SU-DHL-6 (cell line): ENCODE data around the gene HM13.

Experiments
- H2AFZ ChIP-seq: fragments of 200-600 bp; sonication (generic); 2 replicates; pipeline ENCODE4 v1.6.1; 2014; ENCODE audit warnings: low read depth, mild to moderate bottlenecking, moderate library complexity, mixed read lengths, antibody characterized with exemption, low read length; ENCODE audit not compliant: severe bottlenecking
- H3F3A ChIP-seq: fragments of 200-600 bp; shearing (Covaris generic); 2 replicates; pipeline ENCODE4 v1.6.0; 2016; ENCODE audit warnings: antibody characterized with exemption, mild to moderate bottlenecking; ENCODE audit not compliant: insufficient read depth
- H3K27ac ChIP-seq: fragments of 200-600 bp; sonication (generic); 2 replicates; pipeline ENCODE4 v1.5.1; 2016; ENCODE audit warnings: low read depth, mild to moderate bottlenecking, low read length, moderate library complexity, mixed read lengths
- H3K27me3 ChIP-seq: fragments of 200-600 bp; sonication (generic), shearing (Covaris generic); 2 replicates; pipeline ENCODE4 v1.6.0; 2014; ENCODE audit warnings: mild to moderate bottlenecking, low read length
- H3K36me3 ChIP-seq: fragments of 200-600 bp; sonication (generic); 2 replicates; pipeline ENCODE4 v1.6.1; 2014; ENCODE audit warnings: mild to moderate bottlenecking, low read length, mixed read lengths
- H3K4me2 ChIP-seq: fragments of 300-600, 200-600 bp; shearing (Covaris generic), sonication (generic); 2 replicates; pipeline ENCODE4 v1.6.0; 2014; ENCODE audit warnings: low read length, low read depth, mild to moderate bottlenecking; ENCODE audit not compliant: poor library complexity, severe bottlenecking
- H3K4me3 ChIP-seq: fragments of 200-600 bp; sonication (generic); 2 replicates; pipeline ENCODE4 v1.5.1; 2014; ENCODE audit warnings: antibody characterized with exemption, low read length, mild to moderate bottlenecking, mixed read lengths; ENCODE audit not compliant: insufficient read depth, poor library complexity, severe bottlenecking
- H3K79me2 ChIP-seq: fragments of 200-600 bp; sonication (generic); 2 replicates; pipeline ENCODE4 v1.6.1; 2014; ENCODE audit warnings: mild to moderate bottlenecking, low read length, moderate library complexity; ENCODE audit not compliant: insufficient read depth
- H3K9ac ChIP-seq: fragments of 200-600 bp; sonication (generic); 2 replicates; pipeline ENCODE4 v1.7.0; 2014; ENCODE audit warnings: mild to moderate bottlenecking, low read length
- H3K9me2 ChIP-seq: fragments of 200-600 bp; sonication (generic); replicated peaks from 2 replicates; pipeline ENCODE4 v1.6.1; 2014; ENCODE audit warnings: low read length; ENCODE audit not compliant: insufficient read depth
- H3K9me3 ChIP-seq: fragments of 200-600 bp; sonication (generic); 2 replicates; pipeline ENCODE4 v1.6.1; 2014; ENCODE audit warnings: low read length, mixed read lengths; ENCODE audit not compliant: insufficient read depth
- H4K20me1 ChIP-seq: fragments of 200-600 bp; sonication (generic); 2 replicates; pipeline ENCODE4 v1.6.1; 2014; ENCODE audit warnings: low read depth, mild to moderate bottlenecking, antibody characterized with exemption, low read length, moderate library complexity, mixed read lengths
- EZH2phosphoT487 ChIP-seq: fragments of 200-600 bp; sonication (generic), shearing (Covaris generic); conservative IDR thresholded peaks from 2 replicates; pipeline ENCODE4 v1.6.1; 2018; ENCODE audit warnings: mild to moderate bottlenecking, antibody characterized with exemption, low read length, moderate library complexity, mixed read lengths
- TF ChIP-seq, protein P1 (sequence below): fragments of 200-600 bp; sonication (generic); IDR thresholded peaks from one replicate; pipeline ENCODE4 v1.5.1; 2017; ENCODE audit warnings: antibody characterized with exemption, mild to moderate bottlenecking, low read length, moderate library complexity; ENCODE audit not compliant: insufficient read depth, poor library complexity, severe bottlenecking

Gene HM13

GRCh38 chr20:31597481-31597855 lies 83.2 kb downstream of the HM13 start:
- H3K9me2 ChIP-seq = no peaks in the 10 kb centered on the region
- no peaks in the 10 kb centered on the region for H3K9me3 ChIP-seq
- no peaks in the 10 kb centered on the region for H3K79me2 ChIP-seq
- H2AFZ ChIP-seq = no peak overlapping the region
- 0 out of 2 replicates have a peak, but pooled peaks cover 2% of the 10 kb centered on the region for H3F3A ChIP-seq
- H3K27ac ChIP-seq = no peak overlapping the region
- no peak overlapping the region for H3K4me3 ChIP-seq
- no peaks in the 10 kb centered on the region for H3K36me3 ChIP-seq
- H3K4me2 ChIP-seq = no peak overlapping the region
- H3K9ac ChIP-seq = no peak overlapping the region
- H3K27me3 ChIP-seq = no peaks in the 10 kb centered on the region
- no peak for TF ChIP-seq EZH2phosphoT487
- TF ChIP-seq, protein P1, sequence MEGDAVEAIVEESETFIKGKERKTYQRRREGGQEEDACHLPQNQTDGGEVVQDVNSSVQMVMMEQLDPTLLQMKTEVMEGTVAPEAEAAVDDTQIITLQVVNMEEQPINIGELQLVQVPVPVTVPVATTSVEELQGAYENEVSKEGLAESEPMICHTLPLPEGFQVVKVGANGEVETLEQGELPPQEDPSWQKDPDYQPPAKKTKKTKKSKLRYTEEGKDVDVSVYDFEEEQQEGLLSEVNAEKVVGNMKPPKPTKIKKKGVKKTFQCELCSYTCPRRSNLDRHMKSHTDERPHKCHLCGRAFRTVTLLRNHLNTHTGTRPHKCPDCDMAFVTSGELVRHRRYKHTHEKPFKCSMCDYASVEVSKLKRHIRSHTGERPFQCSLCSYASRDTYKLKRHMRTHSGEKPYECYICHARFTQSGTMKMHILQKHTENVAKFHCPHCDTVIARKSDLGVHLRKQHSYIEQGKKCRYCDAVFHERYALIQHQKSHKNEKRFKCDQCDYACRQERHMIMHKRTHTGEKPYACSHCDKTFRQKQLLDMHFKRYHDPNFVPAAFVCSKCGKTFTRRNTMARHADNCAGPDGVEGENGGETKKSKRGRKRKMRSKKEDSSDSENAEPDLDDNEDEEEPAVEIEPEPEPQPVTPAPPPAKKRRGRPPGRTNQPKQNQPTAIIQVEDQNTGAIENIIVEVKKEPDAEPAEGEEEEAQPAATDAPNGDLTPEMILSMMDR = no peak
- no peaks in the 10 kb centered on the region for H4K20me1 ChIP-seq

GRCh38 chr20:31602431-31602778 lies 88.2 kb downstream of the HM13 start:
- H3K9me3 ChIP-seq = no peaks in the 10 kb centered on the region
- no peak overlapping the region for H2AFZ ChIP-seq
- H4K20me1 ChIP-seq = no peaks in the 10 kb centered on the region
- H3K79me2 ChIP-seq = no peaks in the 10 kb centered on the region
- peak overlapping the region; percentile 31 for H3K4me2 ChIP-seq
- no peaks in the 10 kb centered on the region; the same call in 1 of the 2 replicates for H3K27me3 ChIP-seq
- no peaks in the 10 kb centered on the region for H3K36me3 ChIP-seq
- TF ChIP-seq, protein P1 = no peak
- TF ChIP-seq EZH2phosphoT487 = no peak
- H3K4me3 ChIP-seq = no peak overlapping the region
- no peak overlapping the region; the same call in 1 of the 2 replicates for H3K27ac ChIP-seq
- peaks cover 13% of the 10 kb centered on the region for H3F3A ChIP-seq
- H3K9ac ChIP-seq = no peak overlapping the region
- no peaks in the 10 kb centered on the region for H3K9me2 ChIP-seq

DNA sequence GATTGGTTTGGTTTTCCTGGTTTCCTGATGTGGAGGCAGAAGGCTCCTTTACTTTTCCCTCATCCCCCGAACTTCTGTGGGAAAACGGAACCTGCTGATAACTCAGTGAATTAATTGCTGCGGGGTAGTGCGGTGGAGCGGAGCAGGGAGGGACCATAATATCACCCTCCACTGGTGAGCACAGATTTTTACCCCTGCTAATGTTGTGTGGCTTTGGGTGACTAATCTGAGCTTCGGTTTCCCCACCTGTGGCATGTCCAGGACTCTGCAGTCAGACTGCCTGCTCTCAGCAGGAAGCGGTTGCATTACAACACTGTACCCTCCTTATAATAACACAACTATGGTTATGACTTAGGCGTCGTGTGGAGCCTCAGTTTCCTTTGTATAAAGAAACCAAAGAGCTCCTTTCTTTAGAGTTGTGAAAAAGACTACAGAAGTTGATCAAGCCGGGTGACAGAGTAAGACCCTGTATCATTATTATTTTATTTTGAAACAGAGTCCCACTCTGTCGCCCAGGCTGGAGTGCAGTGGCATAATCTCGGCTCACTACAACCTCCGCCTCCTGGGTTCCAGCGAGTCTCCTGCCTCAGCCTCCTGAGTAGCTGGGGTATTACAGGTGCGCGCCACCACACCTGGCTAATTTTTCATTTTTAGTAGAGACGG lies 88.7 kb downstream of the HM13 start:
- H3K79me2 ChIP-seq = no peaks in the 10 kb centered on the region
- H3K4me2 ChIP-seq = peak overlapping the region; percentile 31
- H3K9me2 ChIP-seq = no peaks in the 10 kb centered on the region
- no peaks in the 10 kb centered on the region for H3K9me3 ChIP-seq
- no peaks in the 10 kb centered on the region for H3K36me3 ChIP-seq
- H3K27ac ChIP-seq = peak overlapping the region; percentile 48; the same call in 1 of the 2 replicates
- H3K27me3 ChIP-seq = no peaks in the 10 kb centered on the region; the same call in 1 of the 2 replicates
- no peaks in the 10 kb centered on the region for H4K20me1 ChIP-seq
- no peak overlapping the region for H3K4me3 ChIP-seq
- no peak overlapping the region for H3K9ac ChIP-seq
- H2AFZ ChIP-seq = no peak overlapping the region
- H3F3A ChIP-seq = peaks cover 13% of the 10 kb centered on the region
- TF ChIP-seq EZH2phosphoT487 = no peak
- TF ChIP-seq, protein P1 = no peak
